HepG2 (cell line): ENCODE data around the gene ZFYVE26. TPM values are rescaled to one million over a fixed set of nuclear protein-coding genes. Genes with fewer than 3 reads are reported as not detected.

Experiments
- ELF3 ChIP-seq: IDR thresholded peaks from 2 replicates; pipeline ENCODE4 v1.6.1; 2016; ENCODE audit warnings: missing genetic modification reagents, missing compliant biosample characterization
- ELF4 ChIP-seq: sonication (generic); formaldehyde crosslinking; IDR thresholded peaks from 2 replicates; pipeline ENCODE4 v1.5.0; 2020; ENCODE audit warnings: missing genetic modification reagents, mild to moderate bottlenecking, moderate library complexity, borderline replicate concordance
- MIER3 ChIP-seq: IDR thresholded peaks from 2 replicates; pipeline ENCODE4 v1.6.1; 2016; ENCODE audit warnings: missing compliant biosample characterization, borderline replicate concordance
- POLR2AphosphoS5 ChIP-seq: IDR thresholded peaks from 2 replicates; pipeline ENCODE4 v1.6.1; 2012; ENCODE audit warnings: low read depth, low read length
- RAD51 ChIP-seq: fragments of 450-650 bp; IDR thresholded peaks from 2 replicates; pipeline ENCODE4 v1.6.1; 2016; ENCODE audit warnings: borderline replicate concordance
- RNF2 ChIP-seq: fragments of 450-650 bp; conservative IDR thresholded peaks from 2 replicates; pipeline ENCODE4 v1.6.1; 2016; ENCODE audit warnings: low read depth
- SRF ChIP-seq: IDR thresholded peaks from 2 replicates; pipeline ENCODE4 v1.6.1; 2011; ENCODE audit warnings: mild to moderate bottlenecking, low read depth, low read length, moderate library complexity
- SRSF4 ChIP-seq: fragments of 200-400 bp; formaldehyde crosslinking; IDR thresholded peaks from one replicate; pipeline ENCODE4 v1.6.1; 2018; ENCODE audit warnings: mild to moderate bottlenecking, low read depth, low read length, moderate library complexity; ENCODE audit not compliant: poor library complexity, severe bottlenecking
- ZNF33B ChIP-seq: sonication (generic); formaldehyde crosslinking; IDR thresholded peaks from 2 replicates; pipeline ENCODE4 v1.5.1; 2020; ENCODE audit warnings: mild to moderate bottlenecking, missing genetic modification reagents
- ZNF562 ChIP-seq: sonication (generic); formaldehyde crosslinking; IDR thresholded peaks from 2 replicates; pipeline ENCODE4 v1.8.0; 2022; ENCODE audit warnings: missing genetic modification reagents, borderline replicate concordance
- polyA plus RNA-seq, 8 experiments: library from polyadenylated mRNA; depleted of rRNA in 3 of 8; stranded (reverse) in 7 of 8; unstranded in 1 of 8; fragments of >200 nt; fragmentation: Illumina TruSeq in 4 of 8; extraction: Trizol in 4 of 8; gene quantifications; 2 replicates each; pipeline versions ENCODE4 v1.2.1 to v1.2.3, GENCODE V29; 2011 to 2016; ENCODE audit warnings: low read depth in 4 of 8, missing spikeins in 1 of 8, mixed read lengths in 1 of 8; ENCODE audit not compliant: insufficient read depth in 1 of 8
- total RNA-seq, 5 experiments: library from RNA; depleted of rRNA; stranded (reverse); fragments of >200 nt; fragmentation: Illumina TruSeq; extraction: Trizol; gene quantifications; 2 replicates each; pipeline ENCODE4 v1.2.3, GENCODE V29; 2016; ENCODE audit warnings: low read depth in 1 of 5
- TF ChIP-seq, protein P1 (sequence below), 2 experiments: sonication (generic) in 1 of 2; formaldehyde crosslinking in 1 of 2; IDR thresholded peaks; 2 replicates each; pipeline versions ENCODE4 v1.4.0 to v1.6.1; 2016 to 2020; ENCODE audit warnings: borderline replicate concordance in 1 of 2, low read depth in 1 of 2, mild to moderate bottlenecking in 1 of 2, missing genetic modification reagents in 1 of 2
- TF ChIP-seq, protein P2 (sequence below): sonication (generic); formaldehyde crosslinking; IDR thresholded peaks from 2 replicates; pipeline ENCODE4 v1.5.1; 2020; ENCODE audit warnings: missing genetic modification reagents, mild to moderate bottlenecking, borderline replicate concordance
- TF ChIP-seq, protein P3 (sequence below): sonication (generic); formaldehyde crosslinking; IDR thresholded peaks from 2 replicates; pipeline ENCODE4 v1.5.0; 2020; ENCODE audit warnings: missing genetic modification reagents
- TF ChIP-seq, protein P4 (sequence below): sonication (generic); formaldehyde crosslinking; conservative IDR thresholded peaks from 2 replicates; pipeline ENCODE4 v1.4.0; 2020; ENCODE audit warnings: missing genetic modification reagents

Gene ZFYVE26
- total and polyA plus RNA-seq, 2 of the 13 experiments (the other 11 are each of a cell fraction or from before 2014, with no cell fraction given), result 13.6 to 16.4 TPM

DNA sequence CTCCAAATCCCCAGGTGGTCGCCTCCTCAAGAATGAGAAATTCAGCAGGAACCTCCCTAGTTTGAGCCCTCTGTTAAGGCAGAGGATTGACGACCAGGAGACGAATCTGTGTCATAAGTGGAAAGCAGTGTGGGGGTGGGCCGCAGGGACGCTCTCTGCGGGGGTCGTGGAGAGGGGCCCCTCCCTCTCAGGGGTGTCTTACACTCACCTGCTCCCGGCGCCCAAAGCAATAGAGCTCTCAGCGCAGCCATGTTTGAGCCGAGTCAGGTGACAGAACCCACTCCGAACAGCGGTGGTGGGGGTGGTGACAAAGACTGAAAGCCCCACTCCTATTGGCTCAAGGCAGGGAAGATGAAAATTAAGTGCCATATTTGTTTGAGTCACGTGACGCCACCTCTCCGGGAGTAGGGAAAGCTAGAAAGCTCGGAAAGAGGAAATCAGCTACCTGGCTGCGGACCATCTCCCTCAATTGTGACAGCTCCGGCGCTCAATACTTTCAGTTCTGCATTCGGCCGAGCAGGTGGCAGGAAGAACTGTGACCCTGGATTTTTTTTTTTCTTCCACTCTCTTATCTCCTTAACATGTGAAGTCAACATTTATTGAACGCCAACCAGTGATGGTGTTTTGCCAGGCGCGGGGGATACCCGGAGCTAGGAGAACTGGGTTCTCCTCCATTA lies at the start of gene ZFYVE26 (continued):
- TF ChIP-seq, protein P1, sequence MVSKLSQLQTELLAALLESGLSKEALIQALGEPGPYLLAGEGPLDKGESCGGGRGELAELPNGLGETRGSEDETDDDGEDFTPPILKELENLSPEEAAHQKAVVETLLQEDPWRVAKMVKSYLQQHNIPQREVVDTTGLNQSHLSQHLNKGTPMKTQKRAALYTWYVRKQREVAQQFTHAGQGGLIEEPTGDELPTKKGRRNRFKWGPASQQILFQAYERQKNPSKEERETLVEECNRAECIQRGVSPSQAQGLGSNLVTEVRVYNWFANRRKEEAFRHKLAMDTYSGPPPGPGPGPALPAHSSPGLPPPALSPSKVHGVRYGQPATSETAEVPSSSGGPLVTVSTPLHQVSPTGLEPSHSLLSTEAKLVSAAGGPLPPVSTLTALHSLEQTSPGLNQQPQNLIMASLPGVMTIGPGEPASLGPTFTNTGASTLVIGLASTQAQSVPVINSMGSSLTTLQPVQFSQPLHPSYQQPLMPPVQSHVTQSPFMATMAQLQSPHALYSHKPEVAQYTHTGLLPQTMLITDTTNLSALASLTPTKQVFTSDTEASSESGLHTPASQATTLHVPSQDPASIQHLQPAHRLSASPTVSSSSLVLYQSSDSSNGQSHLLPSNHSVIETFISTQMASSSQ (IDR thresholded peaks at IDR 0.05; ENCODE audit: low read depth), result peak; percentile 54; the same call in 1 of the 2 replicates
- TF ChIP-seq, protein P1 (CRISPR knock-in tag; IDR thresholded peaks at IDR 0.05; ENCODE audit: borderline replicate concordance), result peak; percentile 32; the same call in 1 of the 2 replicates
- peak; percentile 84 for TF ChIP-seq ELF3 (CRISPR knock-in tag)
- TF ChIP-seq, protein P2, sequence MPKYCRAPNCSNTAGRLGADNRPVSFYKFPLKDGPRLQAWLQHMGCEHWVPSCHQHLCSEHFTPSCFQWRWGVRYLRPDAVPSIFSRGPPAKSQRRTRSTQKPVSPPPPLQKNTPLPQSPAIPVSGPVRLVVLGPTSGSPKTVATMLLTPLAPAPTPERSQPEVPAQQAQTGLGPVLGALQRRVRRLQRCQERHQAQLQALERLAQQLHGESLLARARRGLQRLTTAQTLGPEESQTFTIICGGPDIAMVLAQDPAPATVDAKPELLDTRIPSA (CRISPR knock-in tag), result no peak
- no peak for TF ChIP-seq ZNF562 (CRISPR knock-in tag)
- peak; percentile 98 for TF ChIP-seq RAD51
- no peak for TF ChIP-seq SRSF4
- TF ChIP-seq ZNF33B (CRISPR knock-in tag), result no peak
- TF ChIP-seq, protein P3, sequence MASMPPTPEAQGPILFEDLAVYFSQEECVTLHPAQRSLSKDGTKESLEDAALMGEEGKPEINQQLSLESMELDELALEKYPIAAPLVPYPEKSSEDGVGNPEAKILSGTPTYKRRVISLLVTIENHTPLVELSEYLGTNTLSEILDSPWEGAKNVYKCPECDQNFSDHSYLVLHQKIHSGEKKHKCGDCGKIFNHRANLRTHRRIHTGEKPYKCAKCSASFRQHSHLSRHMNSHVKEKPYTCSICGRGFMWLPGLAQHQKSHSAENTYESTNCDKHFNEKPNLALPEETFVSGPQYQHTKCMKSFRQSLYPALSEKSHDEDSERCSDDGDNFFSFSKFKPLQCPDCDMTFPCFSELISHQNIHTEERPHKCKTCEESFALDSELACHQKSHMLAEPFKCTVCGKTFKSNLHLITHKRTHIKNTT, result no peak
- peak; percentile 81; the same call in 1 of the 2 replicates for TF ChIP-seq POLR2AphosphoS5
- TF ChIP-seq, protein P4, sequence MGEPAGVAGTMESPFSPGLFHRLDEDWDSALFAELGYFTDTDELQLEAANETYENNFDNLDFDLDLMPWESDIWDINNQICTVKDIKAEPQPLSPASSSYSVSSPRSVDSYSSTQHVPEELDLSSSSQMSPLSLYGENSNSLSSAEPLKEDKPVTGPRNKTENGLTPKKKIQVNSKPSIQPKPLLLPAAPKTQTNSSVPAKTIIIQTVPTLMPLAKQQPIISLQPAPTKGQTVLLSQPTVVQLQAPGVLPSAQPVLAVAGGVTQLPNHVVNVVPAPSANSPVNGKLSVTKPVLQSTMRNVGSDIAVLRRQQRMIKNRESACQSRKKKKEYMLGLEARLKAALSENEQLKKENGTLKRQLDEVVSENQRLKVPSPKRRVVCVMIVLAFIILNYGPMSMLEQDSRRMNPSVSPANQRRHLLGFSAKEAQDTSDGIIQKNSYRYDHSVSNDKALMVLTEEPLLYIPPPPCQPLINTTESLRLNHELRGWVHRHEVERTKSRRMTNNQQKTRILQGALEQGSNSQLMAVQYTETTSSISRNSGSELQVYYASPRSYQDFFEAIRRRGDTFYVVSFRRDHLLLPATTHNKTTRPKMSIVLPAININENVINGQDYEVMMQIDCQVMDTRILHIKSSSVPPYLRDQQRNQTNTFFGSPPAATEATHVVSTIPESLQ (CRISPR knock-in tag), result no peak
- TF ChIP-seq ELF4, result no peak
- peak; percentile 44; the same call in 1 of the 2 replicates for TF ChIP-seq MIER3
- peak; percentile 85; the same call in 1 of the 2 replicates for TF ChIP-seq SRF
- no peak for TF ChIP-seq RNF2
